ENCODE data around the gene MRPL45. TPM values are rescaled to one million over a fixed set of nuclear protein-coding genes. Genes with fewer than 3 reads are reported as not detected.
A peak's percentile ranks its signal among the peaks of the same experiment; 100 is the strongest.

The MRPL45 gene
- total RNA-seq, 2 donors from 2014 or later: 28.3 to 28.6 TPM

DNA sequence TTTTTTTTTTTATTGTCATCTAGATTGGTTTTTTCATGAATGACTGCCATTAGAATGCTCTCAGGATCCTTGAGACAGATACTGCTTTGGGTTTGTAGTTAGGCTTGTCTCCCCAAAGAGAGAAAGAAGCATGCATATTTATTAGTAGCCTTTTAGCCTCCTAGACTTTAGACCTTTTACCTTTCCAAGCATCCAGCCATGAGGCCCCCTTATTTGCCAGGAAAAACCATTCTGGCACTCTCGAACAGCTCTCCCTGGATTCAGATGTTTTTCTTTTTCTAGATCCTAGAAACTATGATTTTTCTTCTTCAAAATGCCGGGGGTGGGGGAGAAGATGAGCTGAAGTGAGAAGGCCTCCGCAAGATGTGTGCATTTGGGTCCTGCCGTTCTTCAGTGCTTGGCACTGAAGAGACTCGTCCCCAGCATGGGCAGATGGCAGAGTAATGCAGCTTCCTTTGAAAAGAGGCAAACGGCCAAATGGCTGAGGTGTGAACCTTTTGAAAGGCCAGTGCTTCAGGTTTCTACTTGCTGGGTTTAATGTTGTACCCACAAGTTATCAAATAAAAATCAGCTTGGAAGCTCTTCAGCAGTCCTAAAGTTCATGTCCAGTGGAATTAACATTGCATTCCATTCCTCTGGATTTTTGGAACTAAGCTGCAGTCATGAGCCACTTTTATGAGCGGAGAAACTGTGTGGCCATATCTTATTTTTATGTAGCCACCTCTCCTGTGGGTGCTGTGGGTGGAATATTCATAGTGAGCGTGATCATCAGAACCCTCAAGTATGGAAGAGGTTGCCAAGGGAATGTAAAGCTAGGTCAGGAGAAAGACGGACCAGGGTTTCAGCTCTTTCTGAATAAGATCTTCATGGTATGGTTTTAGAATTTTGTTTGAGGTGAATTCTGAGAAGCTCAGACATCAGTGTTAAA is 61.9 kb downstream of the MRPL45 start:
- DNase-seq: no peak
- intact Hi-C loops (cut with DNase I, micrococcal nuclease): no loop called here
- ATAC-seq: no peak

DNA sequence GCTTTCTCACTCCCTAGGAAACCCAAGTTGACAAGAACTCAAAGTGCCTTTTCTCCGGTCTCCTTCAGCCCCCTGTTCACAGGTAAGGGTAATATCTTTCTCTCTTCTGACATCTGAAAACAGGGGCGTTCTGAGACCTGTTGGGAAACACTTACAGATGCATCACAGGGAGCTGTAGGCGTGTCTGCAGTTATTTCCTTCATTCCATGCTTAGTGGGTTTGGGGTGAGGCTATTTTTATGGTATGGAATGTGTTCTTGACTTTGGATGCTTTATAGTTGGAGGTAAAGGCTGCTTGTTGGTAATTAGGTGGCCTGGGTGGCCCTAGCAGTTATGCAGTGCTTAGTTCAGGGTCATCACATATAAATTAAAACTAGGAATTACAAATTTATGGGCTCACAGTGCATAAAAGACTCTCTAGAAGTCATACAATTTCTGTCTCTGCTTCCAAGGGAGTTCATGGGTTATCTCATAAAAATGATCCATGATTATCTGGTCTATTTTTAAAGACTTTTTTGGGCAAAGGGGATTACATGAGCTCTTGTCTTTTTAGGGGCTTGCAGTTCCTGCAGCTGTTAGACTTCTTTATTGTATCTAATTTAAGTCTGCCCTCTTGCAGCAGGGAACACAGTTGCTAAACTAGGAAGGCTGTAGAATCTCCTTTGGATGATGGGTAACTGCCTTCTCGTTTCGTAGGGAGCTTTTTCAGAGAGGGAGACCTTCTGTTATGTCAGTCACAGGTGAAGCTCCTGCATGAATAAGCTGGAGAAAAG is 64.9 kb downstream of the MRPL45 start:
- ATAC-seq (peak; percentile 85), DNase-seq (no peak)
- intact Hi-C loops (cut with DNase I, micrococcal nuclease): no loop called here

DNA sequence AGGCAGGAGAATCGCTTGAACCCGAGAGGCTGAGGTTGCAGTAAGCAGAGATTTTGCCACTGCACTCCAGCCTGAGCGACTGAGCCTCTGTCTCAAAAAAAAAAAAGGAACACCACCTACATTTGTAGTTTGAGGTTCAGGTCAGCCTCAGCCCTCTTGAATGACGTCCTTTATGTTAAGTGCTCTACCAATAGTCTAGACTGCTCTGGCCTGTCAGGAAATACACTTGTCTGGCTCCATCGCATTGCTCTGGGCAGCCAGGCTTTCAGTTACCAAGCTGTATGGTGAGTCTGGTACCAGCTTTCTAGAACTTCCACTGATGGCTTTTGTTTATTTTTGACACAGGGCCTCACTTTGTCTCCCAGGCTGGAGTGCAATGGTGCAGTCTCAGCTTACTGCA is 66.0 kb downstream of the MRPL45 start:
- intact Hi-C loops (cut with DNase I, micrococcal nuclease): no loop called here
- ATAC-seq (no peak), DNase-seq (no peak)

DNA sequence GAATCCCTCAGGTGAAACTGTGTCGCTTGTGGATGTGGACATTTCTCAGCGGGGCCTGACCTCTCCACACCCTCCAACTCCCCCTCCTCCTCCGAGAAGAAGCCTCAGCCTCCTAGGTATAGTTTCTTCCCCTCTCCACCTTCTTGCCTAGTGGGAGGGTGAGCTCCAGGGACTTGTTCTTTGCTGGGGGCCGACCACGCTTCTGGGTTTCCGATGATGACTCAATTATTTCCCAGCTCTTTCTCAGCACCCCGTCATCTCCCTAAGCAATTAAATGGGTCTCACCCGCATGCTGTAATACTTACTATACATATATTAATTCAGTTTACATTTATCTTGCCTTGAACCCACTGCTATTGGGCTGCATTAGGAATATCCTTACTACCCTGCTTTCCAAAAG is 67.8 kb downstream of the MRPL45 start:
- DNase-seq: no peak
- no peak for ATAC-seq
- intact Hi-C loops (cut with DNase I, micrococcal nuclease): no loop called here

- ATAC-seq (no peak), DNase-seq (no peak)
- intact Hi-C loops (cut with DNase I, micrococcal nuclease): no loop called here
These were observed 72.3 kb downstream of the MRPL45 start for GRCh38 chr17:38369124-38369886.

Other genes starting within 250 kb of the MRPL45 start
- gene TBC1D3C, start 228.5 kb upstream of the MRPL45 start, total RNA-seq: not detected
- gene TBC1D3E, start 169.2 kb upstream of the MRPL45 start, total RNA-seq: not detected
- gene TBC1D3, start 104.6 kb upstream of the MRPL45 start, total RNA-seq: not detected
- gene GPR179, start 46.8 kb downstream of the MRPL45 start, total RNA-seq: under 1 TPM in 1 of 2 donors, not detected in 1; 0.03 TPM
- 10 to 100 TPM; 11.3 to 12.6 TPM for gene SOCS7, start 54.7 kb downstream of the MRPL45 start, total RNA-seq
- gene ARHGAP23, start 131.3 kb downstream of the MRPL45 start, total RNA-seq: 10 to 100 TPM in 1 of 2 donors, 1 to 10 TPM in 1; 3.9 to 11.3 TPM